VCaP (cell line): Measurements from ENCODE around the gene HNRNPF.
A peak's percentile ranks its signal among the peaks of the same experiment; 100 is the strongest.

Experiments used
- H3K27ac ChIP-seq: fragments of 450-650 bp; 2 replicates; pipeline ENCODE4 v1.5.1; 2017
- TF ChIP-seq, protein P1 (sequence below): fragments of 450-650 bp; conservative IDR thresholded peaks from 2 replicates; pipeline ENCODE4 v1.5.1; 2017; ENCODE audit warnings: mild to moderate bottlenecking, moderate library complexity

HNRNPF gene

DNA sequence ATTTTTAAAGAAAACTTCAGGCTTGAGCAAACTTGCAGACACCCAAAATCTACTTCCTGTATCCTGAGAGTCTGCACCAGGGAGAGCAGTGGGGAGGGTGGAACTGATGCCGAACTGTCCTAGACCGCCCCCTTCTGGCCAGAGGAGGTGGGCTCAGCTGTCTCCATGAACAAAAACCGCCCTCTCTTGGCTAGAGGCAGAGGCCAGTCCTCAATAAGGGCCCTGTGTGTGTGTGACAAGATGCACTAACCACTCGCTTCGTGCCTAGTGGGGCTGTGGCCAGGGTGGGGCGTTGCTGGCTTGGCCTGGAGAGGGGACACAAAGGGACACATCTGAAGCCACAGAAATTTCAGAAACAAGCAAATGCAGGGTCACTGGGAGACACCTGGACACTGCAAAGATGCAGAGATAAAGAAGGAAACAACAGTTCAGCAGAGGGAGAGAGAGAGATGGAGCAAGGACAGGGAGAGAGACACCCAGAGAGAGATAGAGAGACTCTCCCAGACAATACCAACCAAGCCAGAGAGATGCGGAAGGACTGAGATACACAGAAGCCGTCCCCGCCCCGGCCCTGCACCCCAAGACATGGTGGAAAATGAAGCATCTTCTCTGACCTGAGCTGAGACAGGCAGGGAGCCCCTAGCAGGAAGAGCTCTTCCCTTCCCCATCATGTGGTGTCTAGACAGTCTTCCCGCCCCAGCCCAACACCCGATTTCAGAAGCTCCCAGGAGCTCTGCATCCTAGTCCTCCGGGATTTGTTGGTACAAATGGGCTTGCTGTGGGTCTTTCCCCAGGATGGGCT, 60.3 kb downstream of the HNRNPF start:
- H3K27ac ChIP-seq, result peak overlapping the region; percentile 91
- TF ChIP-seq, protein P1, sequence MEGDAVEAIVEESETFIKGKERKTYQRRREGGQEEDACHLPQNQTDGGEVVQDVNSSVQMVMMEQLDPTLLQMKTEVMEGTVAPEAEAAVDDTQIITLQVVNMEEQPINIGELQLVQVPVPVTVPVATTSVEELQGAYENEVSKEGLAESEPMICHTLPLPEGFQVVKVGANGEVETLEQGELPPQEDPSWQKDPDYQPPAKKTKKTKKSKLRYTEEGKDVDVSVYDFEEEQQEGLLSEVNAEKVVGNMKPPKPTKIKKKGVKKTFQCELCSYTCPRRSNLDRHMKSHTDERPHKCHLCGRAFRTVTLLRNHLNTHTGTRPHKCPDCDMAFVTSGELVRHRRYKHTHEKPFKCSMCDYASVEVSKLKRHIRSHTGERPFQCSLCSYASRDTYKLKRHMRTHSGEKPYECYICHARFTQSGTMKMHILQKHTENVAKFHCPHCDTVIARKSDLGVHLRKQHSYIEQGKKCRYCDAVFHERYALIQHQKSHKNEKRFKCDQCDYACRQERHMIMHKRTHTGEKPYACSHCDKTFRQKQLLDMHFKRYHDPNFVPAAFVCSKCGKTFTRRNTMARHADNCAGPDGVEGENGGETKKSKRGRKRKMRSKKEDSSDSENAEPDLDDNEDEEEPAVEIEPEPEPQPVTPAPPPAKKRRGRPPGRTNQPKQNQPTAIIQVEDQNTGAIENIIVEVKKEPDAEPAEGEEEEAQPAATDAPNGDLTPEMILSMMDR, result peak; percentile 95

DNA sequence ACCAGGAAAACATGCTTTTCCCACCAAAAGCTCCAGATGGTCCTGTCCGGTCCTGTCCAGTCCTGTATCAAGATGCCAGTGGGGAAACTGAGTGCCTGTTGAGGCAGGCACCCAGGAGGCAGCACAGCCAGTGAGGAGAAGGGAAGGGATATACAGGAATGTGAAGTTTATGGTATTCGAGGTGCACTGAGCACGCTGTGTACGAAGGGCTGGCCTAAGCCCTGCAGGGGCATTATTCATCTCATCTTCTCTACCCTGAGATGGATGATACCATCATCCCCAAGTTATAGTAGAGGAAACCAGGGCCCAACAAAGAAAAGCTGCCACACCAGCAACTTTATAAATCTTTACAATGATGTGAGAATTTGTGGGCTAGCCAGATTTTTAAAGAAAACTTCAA, 61.0 kb downstream of the HNRNPF start:
- H3K27ac ChIP-seq, result peak overlapping the region; percentile 91
- TF ChIP-seq, protein P1, result no peak

DNA sequence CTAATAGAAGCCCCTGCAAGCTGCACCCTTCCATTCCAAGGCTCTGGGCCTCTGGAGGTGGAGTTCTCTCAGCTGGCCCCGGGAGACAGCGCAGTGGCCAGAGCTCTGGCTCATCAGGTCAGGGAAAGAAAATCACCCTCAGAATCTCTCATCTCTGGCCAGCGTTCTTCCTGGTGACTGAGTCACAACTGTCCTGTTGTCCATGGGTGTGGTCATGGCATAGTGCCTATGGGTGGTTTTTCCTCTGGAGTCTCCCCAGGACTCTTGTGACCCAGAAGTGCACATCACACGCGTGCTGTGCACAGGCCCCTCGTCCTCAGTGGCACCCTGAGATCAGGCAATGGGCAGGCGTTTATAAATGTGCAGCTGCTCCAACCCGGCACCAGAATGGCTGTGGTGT, 64.9 kb downstream of the HNRNPF start:
- TF ChIP-seq, protein P1, result no peak
- no peak overlapping the region for H3K27ac ChIP-seq

DNA sequence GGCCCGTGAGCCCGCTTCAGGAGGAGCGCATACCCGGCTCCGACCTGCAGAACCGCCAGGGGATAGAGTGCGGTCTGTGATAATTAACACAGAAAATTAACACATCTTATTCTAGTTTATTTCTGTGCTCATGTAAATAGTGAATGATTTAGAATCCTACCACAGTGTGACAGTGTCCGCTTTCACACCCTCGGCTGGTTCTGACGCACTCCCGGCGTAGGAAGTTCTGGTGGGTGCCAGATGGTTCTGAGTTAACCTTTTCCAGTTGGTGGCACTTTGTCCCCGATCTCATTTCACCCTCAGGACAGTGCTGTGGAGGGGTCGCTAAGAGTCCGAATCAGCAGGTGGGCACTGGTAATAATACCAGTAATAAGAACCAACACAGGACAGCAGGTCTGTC, 65.9 kb downstream of the HNRNPF start:
- TF ChIP-seq, protein P1, result no peak
- H3K27ac ChIP-seq, result no peak overlapping the region

DNA sequence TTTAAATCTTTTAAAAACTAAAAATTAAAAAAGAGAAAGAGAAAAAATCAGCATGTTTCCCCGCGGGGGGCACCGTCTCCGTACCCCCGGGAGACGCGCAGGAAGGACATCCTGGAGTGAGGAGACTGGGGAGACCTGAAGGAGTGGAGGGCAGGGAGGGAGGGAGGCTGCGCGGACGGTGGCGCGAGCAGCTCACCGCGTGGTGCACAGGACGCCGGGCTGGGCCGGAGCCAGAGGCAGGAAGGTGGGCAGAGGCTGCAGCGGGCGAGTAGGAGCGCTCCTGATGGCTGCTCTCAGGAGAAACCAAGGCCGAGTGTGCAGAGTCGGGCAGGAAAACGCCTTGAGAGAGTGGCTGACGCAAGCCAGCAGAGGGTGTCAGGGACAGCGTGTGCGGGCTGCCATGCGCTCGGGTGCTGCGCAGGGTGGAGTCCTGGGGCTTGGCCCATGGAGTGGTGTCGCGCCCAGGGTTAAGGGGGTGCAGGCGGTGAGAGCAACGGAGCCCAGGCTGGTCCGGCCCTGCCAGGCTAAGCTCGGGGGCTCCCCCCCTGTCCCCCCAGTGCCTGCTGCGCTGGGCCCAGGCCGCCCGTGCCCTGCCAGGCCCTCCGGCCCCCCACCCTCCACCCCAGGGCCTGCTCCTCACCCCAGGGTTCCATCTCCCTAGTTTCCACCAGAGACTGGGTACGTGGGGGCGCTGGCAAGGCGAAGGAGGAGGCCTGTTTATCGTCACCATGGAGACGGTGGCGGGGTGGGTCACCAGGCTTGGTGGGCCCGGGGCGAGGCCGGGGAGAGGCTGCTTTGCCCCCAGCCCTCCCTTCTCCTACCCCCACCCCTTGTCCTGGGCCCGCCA, 66.5 kb downstream of the HNRNPF start:
- TF ChIP-seq, protein P1, result no peak

DNA sequence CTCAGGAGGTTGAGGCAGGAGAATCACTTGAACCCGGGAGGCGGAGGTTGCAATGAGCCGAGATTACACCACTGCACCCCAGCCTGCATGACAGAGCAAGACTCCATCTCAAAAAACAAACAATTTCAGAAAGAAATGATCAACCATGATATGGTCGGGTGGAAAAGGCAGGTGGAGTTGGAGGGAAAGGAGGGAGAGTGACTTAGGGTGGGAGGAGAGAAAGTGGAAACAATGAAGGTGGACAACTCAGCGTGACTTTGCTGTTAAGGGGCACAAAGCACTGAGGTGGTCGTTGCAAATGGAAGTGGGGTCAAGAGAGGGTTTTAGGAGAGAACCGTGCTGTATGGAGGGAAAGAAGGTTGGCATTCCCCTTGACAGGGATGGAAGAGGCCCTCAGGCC, 67.5 kb downstream of the HNRNPF start:
- TF ChIP-seq, protein P1, result no peak
- no peak overlapping the region for H3K27ac ChIP-seq

More for the DNA sequence above, 66.5 kb downstream of the HNRNPF start:
- H3K27ac ChIP-seq, result no peak overlapping the region

DNA sequence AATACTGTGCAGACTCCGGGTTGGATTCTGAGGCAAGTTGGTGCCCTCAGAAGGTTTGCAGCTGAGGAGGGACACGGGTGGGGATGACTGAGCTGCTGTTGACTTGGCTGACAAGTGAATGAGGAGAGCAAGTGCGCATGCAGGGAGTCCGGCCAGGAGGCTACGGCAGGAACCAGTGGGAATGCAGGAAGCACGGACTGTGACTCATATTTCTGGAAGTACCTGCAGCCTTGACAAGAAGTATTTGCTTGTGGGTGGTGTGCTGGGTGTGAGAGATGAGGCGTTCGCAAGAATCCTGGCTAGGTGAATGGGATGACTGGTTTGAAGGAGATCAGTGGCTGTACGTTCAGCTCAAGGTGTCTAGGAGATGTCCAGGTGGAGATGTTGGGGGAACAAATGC, 68.4 kb downstream of the HNRNPF start:
- no peak overlapping the region for H3K27ac ChIP-seq
- TF ChIP-seq, protein P1, result no peak
